HG03575 (cell line): Measurements from ENCODE around the gene NKAPD1.
A peak's percentile ranks its signal among the peaks of the same experiment; 100 is the strongest.
"Not testable (repeated sequence)": the region's sequence is repeated elsewhere in the genome, so short reads cannot be mapped to it uniquely, and the experiment has no call there.

Source experiments
- ATAC-seq: cut with Tn5 transposase; IDR thresholded peaks from one replicate; pipeline ENCODE4 v1.9.1; 2021; ENCODE audit not compliant: unreplicated experiment, insufficient number of reproducible peaks, low FRiP score; ENCODE audit errors: extremely low read depth

The NKAPD1 gene

GRCh38 chr11:112082729-112083128 lies 8.6 kb downstream of the NKAPD1 start:
- ATAC-seq: no peak

GRCh38 chr11:112085822-112086421 lies 11.8 kb downstream of the NKAPD1 start:
- peak; percentile 17 for ATAC-seq

GRCh38 chr11:112086422-112087191 lies 12.5 kb downstream of the NKAPD1 start, which contains the start of the genes SDHD and TIMM8B:
Gene SDHD, plus strand, starts transcription at chr11:112086873. Its CDS starts 35 bp downstream, at chr11:112086908.
Gene TIMM8B, minus strand, starts transcription at chr11:112086756. Its CDS starts 33 bp downstream, at chr11:112086723.
- peak; percentile 52 for ATAC-seq

- no peak for ATAC-seq
Measured at GRCh38 chr11:112087212-112087611, 13.1 kb downstream of the NKAPD1 start.

- ATAC-seq: not testable (repeated sequence)
Measured at GRCh38 chr11:112095302-112095701, 21.2 kb downstream of the NKAPD1 start.

- ATAC-seq: no peak
Measured at GRCh38 chr11:112096194-112096593, 22.1 kb downstream of the NKAPD1 start.

GRCh38 chr11:112097734-112098528 lies 23.8 kb downstream of the NKAPD1 start:
- ATAC-seq: no peak

GRCh38 chr11:112100462-112100861 lies 26.4 kb downstream of the NKAPD1 start:
- ATAC-seq: no peak

- no peak for ATAC-seq
Measured at GRCh38 chr11:112103446-112103845, 29.3 kb downstream of the NKAPD1 start.

GRCh38 chr11:112106070-112106469 lies 32.0 kb downstream of the NKAPD1 start:
- no peak for ATAC-seq

- no peak for ATAC-seq
Measured at GRCh38 chr11:112113539-112114457, 39.7 kb downstream of the NKAPD1 start.

- no peak for ATAC-seq
Measured at GRCh38 chr11:112114460-112114859, 40.4 kb downstream of the NKAPD1 start.

- ATAC-seq: no peak
Measured at GRCh38 chr11:112115386-112115785, 41.3 kb downstream of the NKAPD1 start.

GRCh38 chr11:112118176-112118575 lies 44.1 kb downstream of the NKAPD1 start:
- ATAC-seq: no peak

- ATAC-seq: no peak
Measured at GRCh38 chr11:112121981-112122615, 48.0 kb downstream of the NKAPD1 start.

- no peak for ATAC-seq
Measured at GRCh38 chr11:112123129-112123528, 49.0 kb downstream of the NKAPD1 start.

- ATAC-seq: no peak
Measured at GRCh38 chr11:112127056-112127455, 53.0 kb downstream of the NKAPD1 start.

- no peak for ATAC-seq
Measured at GRCh38 chr11:112128483-112129121, 54.5 kb downstream of the NKAPD1 start.
